HG03108 (cell line): ENCODE measurements around the gene MORN1.
"Not testable (repeated sequence)": the region's sequence is repeated elsewhere in the genome, so short reads cannot be mapped to it uniquely, and the experiment has no call there.

ENCODE experiments used
- ATAC-seq: cut with Tn5 transposase; IDR thresholded peaks from one replicate; pipeline ENCODE4 v1.9.1; 2021; ENCODE audit warnings: moderate library complexity; ENCODE audit not compliant: unreplicated experiment

MORN1 gene

GRCh38 chr1:2391041-2391930, at the start of gene MORN1, which contains the start of gene RER1:
MORN1 (minus strand) TSS chr1:2391554; CDS start chr1:2391533, 21 bp downstream.
RER1 (plus strand) TSS chr1:2391841; CDS start chr1:2395791, 3,950 bp downstream.
- ATAC-seq = peak; percentile 83

GRCh38 chr1:2440346-2440745, 49.0 kb upstream of the MORN1 start:
- not testable (repeated sequence) for ATAC-seq

GRCh38 chr1:2439369-2439768, 48.0 kb upstream of the MORN1 start:
- ATAC-seq = no peak

GRCh38 chr1:2438641-2439040, 47.3 kb upstream of the MORN1 start:
- no peak for ATAC-seq

- ATAC-seq = no peak
Observed at GRCh38 chr1:2438038-2438437, 46.7 kb upstream of the MORN1 start.

- no peak for ATAC-seq
Observed at GRCh38 chr1:2437617-2438016, 46.3 kb upstream of the MORN1 start.

GRCh38 chr1:2436876-2437275, 45.5 kb upstream of the MORN1 start:
- ATAC-seq = no peak

- no peak for ATAC-seq
Observed at GRCh38 chr1:2435746-2436355, 44.5 kb upstream of the MORN1 start.

- no peak for ATAC-seq
Observed at GRCh38 chr1:2435091-2435490, 43.7 kb upstream of the MORN1 start.

GRCh38 chr1:2433936-2434655, 42.7 kb upstream of the MORN1 start:
- ATAC-seq = no peak

- ATAC-seq = no peak
Observed at GRCh38 chr1:2433196-2433595, 41.8 kb upstream of the MORN1 start.

GRCh38 chr1:2432441-2432844, 41.1 kb upstream of the MORN1 start:
- ATAC-seq = no peak

GRCh38 chr1:2431518-2431917, 40.2 kb upstream of the MORN1 start:
- ATAC-seq = no peak

GRCh38 chr1:2431103-2431502, 39.7 kb upstream of the MORN1 start:
- no peak for ATAC-seq

GRCh38 chr1:2430592-2430973, 39.2 kb upstream of the MORN1 start:
- no peak for ATAC-seq

- no peak for ATAC-seq
Observed at GRCh38 chr1:2429780-2430591, 38.6 kb upstream of the MORN1 start.

- ATAC-seq = no peak
Observed at GRCh38 chr1:2428490-2428889, 37.1 kb upstream of the MORN1 start.

- no peak for ATAC-seq
Observed at GRCh38 chr1:2427976-2428375, 36.6 kb upstream of the MORN1 start.

- no peak for ATAC-seq
Observed at GRCh38 chr1:2427051-2427450, 35.7 kb upstream of the MORN1 start.

- no peak for ATAC-seq
Observed at GRCh38 chr1:2426540-2426939, 35.2 kb upstream of the MORN1 start.

GRCh38 chr1:2425892-2426291, 34.5 kb upstream of the MORN1 start:
- no peak for ATAC-seq
